Gastrocnemius medialis (tissue), 4 donors: ENCODE data around the gene ATXN7. TPM values are rescaled to one million over a fixed set of nuclear protein-coding genes. Genes with fewer than 3 reads are reported as not detected.

Experiments
- ATAC-seq, 2 donors: fragments of 150-250 bp; one replicate each; pipeline ENCODE4 v1.9.1; 2016
- DNase-seq, 2 donors: peaks; one replicate each; pipeline ENCODE4 v3.0.0-alpha.2; 2019
- H3K27ac ChIP-seq, 4 donors: fragments of 200-600 bp; sonication (generic); 1 replicate in 1 of 4; 2 replicates in 3 of 4; pipeline ENCODE4 v1.5.1; 2016 to 2018; ENCODE audit warnings: mild to moderate bottlenecking in 2 of 4, moderate library complexity in 1 of 4
- H3K27me3 ChIP-seq, 3 donors: fragments of 200-600 bp; sonication (generic) in 2 of 3; 1 replicate in 1 of 3; 2 replicates in 2 of 3; pipeline versions ENCODE4 v1.5.1 to v1.6.0; 2016 to 2019; ENCODE audit warnings: mild to moderate bottlenecking in 1 of 3, moderate library complexity in 1 of 3
- H3K36me3 ChIP-seq, 2 donors: fragments of 200-600 bp; sonication (generic) in 1 of 2; one replicate each; pipeline ENCODE4 v1.5.1; 2017 to 2018
- H3K4me1 ChIP-seq, 2 donors: fragments of 200-600 bp; sonication (generic) in 1 of 2; one replicate each; pipeline ENCODE4 v1.5.1; 2016 to 2017; ENCODE audit warnings: mild to moderate bottlenecking in 2 of 2
- H3K4me3 ChIP-seq, 4 donors: fragments of 200-600 bp; sonication (generic) in 3 of 4; 1 replicate in 1 of 4; 2 replicates in 3 of 4; pipeline ENCODE4 v1.5.1; 2016 to 2019; ENCODE audit warnings: mild to moderate bottlenecking in 2 of 4
- H3K9me3 ChIP-seq, 3 donors: fragments of 200-600 bp; sonication (generic) in 2 of 3; 1 replicate in 1 of 3; 2 replicates in 2 of 3; pipeline ENCODE4 v1.5.1; 2016 to 2019
- POLR2A ChIP-seq, 2 donors: fragments of 450-650 bp; IDR thresholded peaks; one replicate each; pipeline ENCODE4 v1.6.1; 2017; ENCODE audit warnings: antibody characterized with exemption in 2 of 2, mild to moderate bottlenecking in 2 of 2, moderate library complexity in 2 of 2
- in situ Hi-C, 4 donors: fragments of 200-750 bp; cut with MboI; loops; one replicate each; pipeline versions ENCODE4 v1.15.0 to v1.8.0; 2017; ENCODE audit warnings: low sequenced_read_pairs in 4 of 4
- intact Hi-C: fragments of 100-400 bp; cut with DNase I; formaldehyde crosslinking; loops from one replicate; pipeline ENCODE4 v1.15.1; 2023; ENCODE audit warnings: low total_unique reads
- total RNA-seq, 4 donors: library from RNA; depleted of rRNA; stranded (reverse); fragments of >200 nt; gene quantifications; one replicate each; pipeline versions ENCODE4 v1.1.0 to v1.2.3, GENCODE V29; 2016
- TF ChIP-seq, protein P1 (sequence below), 5 experiments: fragments of 450-650 bp in 3 of 5; fragments of 200-600 bp in 2 of 5; sonication (generic) in 2 of 5; IDR thresholded peaks in 4 of 5; conservative IDR thresholded peaks in 1 of 5; 1 replicate in 4 of 5; 2 replicates in 1 of 5; pipeline ENCODE4 v1.5.1; 2016 to 2019; ENCODE audit warnings: antibody characterized with exemption in 5 of 5, mild to moderate bottlenecking in 3 of 5, moderate library complexity in 3 of 5

ATXN7 gene
- total RNA-seq, 4 donors from 2014 or later = 14.5 to 27.4 (median 23.7) TPM

- TF ChIP-seq, protein P1, sequence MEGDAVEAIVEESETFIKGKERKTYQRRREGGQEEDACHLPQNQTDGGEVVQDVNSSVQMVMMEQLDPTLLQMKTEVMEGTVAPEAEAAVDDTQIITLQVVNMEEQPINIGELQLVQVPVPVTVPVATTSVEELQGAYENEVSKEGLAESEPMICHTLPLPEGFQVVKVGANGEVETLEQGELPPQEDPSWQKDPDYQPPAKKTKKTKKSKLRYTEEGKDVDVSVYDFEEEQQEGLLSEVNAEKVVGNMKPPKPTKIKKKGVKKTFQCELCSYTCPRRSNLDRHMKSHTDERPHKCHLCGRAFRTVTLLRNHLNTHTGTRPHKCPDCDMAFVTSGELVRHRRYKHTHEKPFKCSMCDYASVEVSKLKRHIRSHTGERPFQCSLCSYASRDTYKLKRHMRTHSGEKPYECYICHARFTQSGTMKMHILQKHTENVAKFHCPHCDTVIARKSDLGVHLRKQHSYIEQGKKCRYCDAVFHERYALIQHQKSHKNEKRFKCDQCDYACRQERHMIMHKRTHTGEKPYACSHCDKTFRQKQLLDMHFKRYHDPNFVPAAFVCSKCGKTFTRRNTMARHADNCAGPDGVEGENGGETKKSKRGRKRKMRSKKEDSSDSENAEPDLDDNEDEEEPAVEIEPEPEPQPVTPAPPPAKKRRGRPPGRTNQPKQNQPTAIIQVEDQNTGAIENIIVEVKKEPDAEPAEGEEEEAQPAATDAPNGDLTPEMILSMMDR (IDR thresholded peaks at IDR 0.05 in 4 of 5, conservative IDR thresholded peaks at IDR 0.05 in 1 of 5) = no peak
- TF ChIP-seq POLR2A (IDR thresholded peaks at IDR 0.05) = no peak
- no peak for ATAC-seq
- H3K36me3 ChIP-seq = no peaks in the 10 kb centered on the region
These were observed 46.3 kb downstream of the ATXN7 start for GRCh38 chr3:63910001-63910400.

DNA sequence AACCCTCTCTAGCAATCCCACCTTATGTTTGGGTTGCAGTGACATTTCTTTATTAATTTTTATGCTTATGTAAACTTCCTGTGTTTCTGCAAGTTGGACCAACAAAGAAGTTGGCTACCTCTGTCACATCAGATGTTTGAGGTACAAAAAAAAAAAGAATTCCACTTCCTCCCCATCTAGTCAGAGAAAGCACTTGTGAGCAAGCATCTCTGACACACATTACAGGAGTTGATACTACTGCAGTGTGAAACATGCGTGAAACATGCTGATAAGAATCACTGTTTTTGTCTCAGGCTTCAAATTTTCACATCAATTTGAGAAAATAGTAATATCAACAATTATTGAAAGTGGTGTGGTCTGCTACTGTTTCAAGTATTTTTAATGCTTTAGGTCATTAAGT is 47.2 kb downstream of the ATXN7 start:
- ATAC-seq = no peak
- no peaks in the 10 kb centered on the region for H3K27me3 ChIP-seq
- in situ Hi-C loops = no loop called here
- H3K27ac ChIP-seq = peak overlapping the region; percentile 82 to 98 (median 88)
- intact Hi-C loops = loop anchor here (5.0 kb wide), 1 partner anchor 81 kb away; no protein-coding TSS in a partner anchor
- peaks cover 27 to 32% of the 10 kb centered on the region in 2 donors for H3K4me1 ChIP-seq
- no peak for DNase-seq
- H3K4me3 ChIP-seq = peak overlapping the region in 3 of 4 donors; percentile 76 to 90 (median 89)
- H3K36me3 ChIP-seq = peaks cover 0 to 2% of the 10 kb centered on the region in 2 donors
- no peaks in the 10 kb centered on the region for H3K9me3 ChIP-seq
- TF ChIP-seq, protein P1 (IDR thresholded peaks at IDR 0.05 in 4 of 5, conservative IDR thresholded peaks at IDR 0.05 in 1 of 5) = no peak

More at GRCh38 chr3:63910001-63910400, 46.3 kb downstream of the ATXN7 start:
- no peak overlapping the region for H3K4me3 ChIP-seq
- H3K27me3 ChIP-seq = no peaks in the 10 kb centered on the region
- H3K27ac ChIP-seq = no peak overlapping the region
- no peaks in the 10 kb centered on the region for H3K9me3 ChIP-seq
- DNase-seq = no peak
- in situ Hi-C loops = no loop called here
- intact Hi-C loops = loop anchor here (5.0 kb wide), 1 partner anchor 82 kb away; no protein-coding TSS in a partner anchor
- H3K4me1 ChIP-seq = peaks cover 27 to 32% of the 10 kb centered on the region in 2 donors

DNA sequence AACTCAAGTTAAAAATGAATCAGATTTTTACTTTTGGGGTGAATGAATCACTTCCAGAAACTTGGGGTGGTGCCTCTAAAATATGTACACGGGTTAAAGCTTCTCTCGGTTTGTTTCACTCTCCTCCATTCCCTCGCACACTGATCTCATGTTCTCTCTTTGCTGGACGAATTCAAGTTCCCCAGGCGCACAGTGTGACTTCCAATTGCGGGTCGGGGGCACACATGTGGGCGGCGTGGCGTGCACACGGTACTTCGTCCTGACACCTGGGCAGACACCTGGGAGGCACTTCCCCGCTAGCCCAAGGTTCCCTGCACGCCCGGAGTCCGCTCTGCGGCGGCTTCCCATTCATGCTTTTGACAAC is 47.8 kb downstream of the ATXN7 start:
- intact Hi-C loops = loop anchor here (5.0 kb wide), 1 partner anchor 81 kb away; no protein-coding TSS in a partner anchor
- no peak for ATAC-seq
- in situ Hi-C loops = no loop called here
- Histone ChIP-seq H3K36me3 (peaks cover 0 to 8% of the 10 kb centered on the region in 2 donors), H3K27ac (peak overlapping the region; percentile 82 to 98 (median 88)), H3K4me3 (peak overlapping the region; percentile 76 to 90 (median 82)), H3K27me3 (no peaks in the 10 kb centered on the region), H3K4me1 (peaks cover 27 to 32% of the 10 kb centered on the region in 2 donors), H3K9me3 (no peaks in the 10 kb centered on the region)
- no peak for DNase-seq
- no peak for TF ChIP-seq POLR2A (IDR thresholded peaks at IDR 0.05)
- TF ChIP-seq, protein P1 (IDR thresholded peaks at IDR 0.05 in 4 of 5, conservative IDR thresholded peaks at IDR 0.05 in 1 of 5) = no peak

DNA sequence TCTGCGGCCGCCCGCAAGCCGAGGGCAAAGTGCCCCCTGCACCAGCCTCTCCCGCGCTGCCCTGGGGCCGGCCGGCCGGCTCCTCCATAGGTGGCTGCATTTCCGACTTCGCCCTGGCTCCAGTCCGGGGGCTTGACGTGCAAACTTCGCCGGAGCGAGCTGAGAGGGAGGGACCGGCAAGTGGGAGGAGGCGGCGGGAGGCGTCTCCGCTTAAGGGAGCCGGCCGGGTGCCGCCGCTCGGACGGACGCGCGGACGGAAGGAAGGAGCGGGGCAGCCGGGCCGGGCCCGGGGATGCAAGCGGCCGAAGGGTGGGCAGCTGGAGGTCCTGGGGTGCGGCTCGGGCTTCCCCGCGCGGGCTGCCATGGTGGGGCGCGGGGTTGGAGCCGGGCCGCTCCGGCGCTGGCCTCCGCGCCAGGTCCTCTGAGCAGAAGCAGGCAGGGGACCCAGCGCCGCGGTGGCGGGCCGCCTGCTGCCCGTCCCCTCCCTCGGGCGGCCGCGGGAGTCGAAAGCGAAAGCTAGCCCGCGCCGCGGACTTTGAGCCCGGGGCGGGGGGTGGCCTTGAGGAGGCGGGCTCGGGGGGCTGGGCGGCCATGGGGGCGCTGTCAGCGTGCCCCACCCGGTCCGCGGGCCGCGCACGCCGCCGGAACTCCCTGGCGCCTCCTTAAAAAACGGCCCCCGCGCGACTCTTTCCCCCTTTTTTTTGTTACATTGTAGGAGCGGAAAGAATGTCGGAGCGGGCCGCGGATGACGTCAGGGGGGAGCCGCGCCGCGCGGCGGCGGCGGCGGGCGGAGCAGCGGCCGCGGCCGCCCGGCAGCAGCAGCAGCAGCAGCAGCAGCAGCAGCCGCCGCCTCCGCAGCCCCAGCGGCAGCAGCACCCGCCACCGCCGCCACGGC is 48.5 kb downstream of the ATXN7 start, which contains the start of gene SCAANT1:
Gene SCAANT1, minus strand, starts transcription at position 511 of the 895 bp plus-strand sequence.
- DNase-seq (peak; percentile 84 to 89), ATAC-seq (peak; percentile 91 to 92)
- Histone ChIP-seq H3K4me1 (peaks cover 27 to 32% of the 10 kb centered on the region in 2 donors), H3K27ac (peak within 1 kb of the TSS; percentile 82 to 98 (median 88)), H3K27me3 (no peaks in the 10 kb centered on the region), H3K36me3 (peaks cover 0 to 12% of the 10 kb centered on the region in 2 donors), H3K9me3 (no peaks in the 10 kb centered on the region), H3K4me3 (peak within 1 kb of the TSS; percentile 76 to 90 (median 82))
- in situ Hi-C loops = no loop called here
- TF ChIP-seq, protein P1 (IDR thresholded peaks at IDR 0.05 in 4 of 5, conservative IDR thresholded peaks at IDR 0.05 in 1 of 5) = peak in 3 of 5 experiments; percentile 17 to 34 (median 19)
- peak; percentile 54 to 73 for TF ChIP-seq POLR2A (IDR thresholded peaks at IDR 0.05)
- intact Hi-C loops = loop anchor here (2.0 to 5.0 kb wide), 3 partner anchors 27 to 80 kb away; partner anchors contain the start of genes ATXN7 and THOC7
